GM12878 (cell line): ENCODE data around the gene APPL2. TPM values are rescaled to one million over a fixed set of nuclear protein-coding genes. Genes with fewer than 3 reads are reported as not detected.
A peak's percentile ranks its signal among the peaks of the same experiment; 100 is the strongest.

Experiments used
- ATAC-seq: fragments of 200-7000 bp; cut with Tn5 transposase; 3 replicates; pipeline ENCODE4 v1.9.1; 2020; ENCODE audit warnings: mild to moderate bottlenecking, moderate library complexity
- BruUV-seq: library from RNA; stranded (reverse); fragments of 400-500 nt; replicated peaks from 2 replicates; lab custom pipeline; 2021; lab: Mats Ljungman, UMichigan
- CTCF ChIA-PET: fragments of 300-600 bp; sonication (Branson Sonifier 250); formaldehyde crosslinking; extraction: SDS; loops from one replicate; lab custom pipeline; 2021; ENCODE audit warnings: inconsistent platforms; lab: Yijun Ruan, JAX
- POLR2A ChIA-PET: fragments of 350-600 bp; formaldehyde crosslinking; extraction: SDS; loops from one replicate; lab custom pipeline; 2021; ENCODE audit warnings: inconsistent platforms; lab: Charles Lee
- RAD21 ChIA-PET: fragments of 300-600 bp; sonication (Branson Sonifier 250); formaldehyde crosslinking; loops from one replicate; lab custom pipeline; 2023; ENCODE audit warnings: antibody characterized with exemption; ENCODE audit not compliant: unreplicated experiment; lab: Charles Lee
- SMC1A ChIA-PET: fragments of 300-600 bp; sonication (Branson Sonifier 250); formaldehyde crosslinking; loops from one replicate; lab custom pipeline; 2023; ENCODE audit not compliant: unreplicated experiment, uncharacterized antibody; lab: Charles Lee
- DNase-seq: peaks from one replicate; pipeline ENCODE4 v3.0.0-alpha.2; 2011; ENCODE audit warnings: low read depth, low spot score
- FAIRE-seq: peaks from 3 replicates; lab custom pipeline; 2011; peaks lifted over from hg19 to GRCh38; lab: Jason Lieb, UNC
- H2AFZ ChIP-seq: 2 replicates; pipeline ENCODE4 v1.6.0; 2011; ENCODE audit warnings: low read depth, low read length, control low read depth; ENCODE audit not compliant: control insufficient read depth
- H3K27ac ChIP-seq: 2 replicates; pipeline ENCODE4 v1.5.1; 2011; ENCODE audit warnings: control low read depth; ENCODE audit not compliant: control insufficient read depth, insufficient read depth
- H3K27me3 ChIP-seq, 2 experiments: replicated peaks in 1 of 2; 2 replicates each; pipeline versions ENCODE4 v1.6.0 to v1.6.1; 2011; ENCODE audit warnings: low read length in 1 of 2; ENCODE audit not compliant: control insufficient read depth in 2 of 2, insufficient read depth in 2 of 2
- H3K36me3 ChIP-seq, 2 experiments: 2 replicates each; pipeline ENCODE4 v1.5.1; 2011; ENCODE audit warnings: low read length in 1 of 2; ENCODE audit not compliant: control insufficient read depth in 2 of 2, insufficient read depth in 2 of 2
- H3K4me1 ChIP-seq: 2 replicates; pipeline ENCODE4 v1.6.1; 2011; ENCODE audit warnings: mild to moderate bottlenecking, low read length, moderate library complexity, mixed read lengths; ENCODE audit not compliant: control insufficient read depth, insufficient read depth
- H3K4me2 ChIP-seq: 2 replicates; pipeline ENCODE4 v1.6.0; 2011; ENCODE audit warnings: control low read depth; ENCODE audit not compliant: control insufficient read depth, insufficient read depth
- H3K4me3 ChIP-seq: fragments of 200-600 bp; sonication (generic); 2 replicates; pipeline ENCODE4 v1.5.1; 2016
- H3K79me2 ChIP-seq: 2 replicates; pipeline ENCODE4 v1.6.0; 2011; ENCODE audit warnings: low read length; ENCODE audit not compliant: control insufficient read depth, insufficient read depth
- H3K9ac ChIP-seq: 2 replicates; pipeline ENCODE4 v1.8.0; 2011; ENCODE audit warnings: low read length, control low read depth, mixed read lengths; ENCODE audit not compliant: control insufficient read depth, insufficient read depth
- H3K9me3 ChIP-seq: replicated peaks from 3 replicates; pipeline ENCODE4 v1.5.1; 2011; ENCODE audit warnings: mild to moderate bottlenecking, low read length; ENCODE audit not compliant: control insufficient read depth, insufficient read depth
- H4K20me1 ChIP-seq: 2 replicates; pipeline ENCODE4 v1.6.0; 2011; ENCODE audit not compliant: control insufficient read depth, insufficient read depth
- ATF2 ChIP-seq: IDR thresholded peaks from 2 replicates; pipeline ENCODE4 v1.6.1; 2012; ENCODE audit warnings: low read length, inconsistent platforms
- CBX5 ChIP-seq: sonication (generic); IDR thresholded peaks from 2 replicates; pipeline ENCODE4 v1.6.1; 2016; ENCODE audit warnings: low read depth, moderate library complexity, mild to moderate bottlenecking, inconsistent platforms
- CEBPZ ChIP-seq: fragments of 150-350 bp; IDR thresholded peaks from 2 replicates; pipeline ENCODE4 v1.6.1; 2016; ENCODE audit warnings: low read depth, low read length
- DPF2 ChIP-seq: fragments of 450-650 bp; IDR thresholded peaks from 2 replicates; pipeline ENCODE4 v1.6.1; 2017; ENCODE audit warnings: mild to moderate bottlenecking
- EZH2 ChIP-seq: IDR thresholded peaks from 2 replicates; pipeline ENCODE4 v1.6.1; 2012; ENCODE audit warnings: low read depth, mild to moderate bottlenecking, control low read depth, inconsistent platforms, low read length, borderline replicate concordance; ENCODE audit not compliant: control insufficient read depth
- IRF5 ChIP-seq: fragments of 450-650 bp; IDR thresholded peaks from 2 replicates; pipeline ENCODE4 v1.6.1; 2017; ENCODE audit warnings: borderline replicate concordance
- LARP7 ChIP-seq: fragments of 450-650 bp; IDR thresholded peaks from 2 replicates; pipeline ENCODE4 v1.6.1; 2017; ENCODE audit warnings: mild to moderate bottlenecking
- NFIC ChIP-seq: IDR thresholded peaks from 2 replicates; pipeline ENCODE4 v1.6.1; 2012; ENCODE audit warnings: low read depth, mild to moderate bottlenecking, inconsistent platforms, low read length, moderate library complexity
- NFXL1 ChIP-seq: fragments of 450-650 bp; IDR thresholded peaks from 2 replicates; pipeline ENCODE4 v1.6.1; 2017; ENCODE audit warnings: antibody characterized with exemption, mild to moderate bottlenecking, borderline replicate concordance
- NKRF ChIP-seq: fragments of 450-650 bp; conservative IDR thresholded peaks from 2 replicates; pipeline ENCODE4 v1.6.1; 2017; ENCODE audit warnings: mild to moderate bottlenecking, moderate library complexity
- RCOR1 ChIP-seq: conservative IDR thresholded peaks from 2 replicates; pipeline ENCODE4 v1.6.1; 2012; ENCODE audit warnings: low read depth, low read length, improper control_type of control experiment
- RELA ChIP-seq: fragments of 450-650 bp; IDR thresholded peaks from 2 replicates; pipeline ENCODE4 v1.8.0; 2014; ENCODE audit warnings: borderline replicate concordance; ENCODE audit not compliant: partially characterized antibody
- SMARCA5 ChIP-seq: fragments of 450-650 bp; IDR thresholded peaks from 2 replicates; pipeline ENCODE4 v1.6.1; 2017; ENCODE audit warnings: mild to moderate bottlenecking
- SP1 ChIP-seq: IDR thresholded peaks from one replicate; pipeline ENCODE4 v1.6.1; 2011; ENCODE audit warnings: low read depth, low read length
- STAT1 ChIP-seq: fragments of 450-650 bp; conservative IDR thresholded peaks from 2 replicates; pipeline ENCODE4 v1.6.1; 2014; ENCODE audit warnings: antibody characterized with exemption, mild to moderate bottlenecking
- TARDBP ChIP-seq: IDR thresholded peaks from 2 replicates; pipeline ENCODE4 v1.6.1; 2016; ENCODE audit warnings: borderline replicate concordance
- TCF12 ChIP-seq: IDR thresholded peaks from 2 replicates; pipeline ENCODE4 v1.6.1; 2011; ENCODE audit warnings: low read depth, mild to moderate bottlenecking, low read length
- ZBED1 ChIP-seq: IDR thresholded peaks from 2 replicates; pipeline ENCODE4 v1.6.1; 2016; ENCODE audit warnings: borderline replicate concordance
- WGBS: methylation state at CpG from one replicate; pipeline ENCODE4 v1.1.6; 2016; ENCODE audit warnings: low lambda C conversion rate; ENCODE audit not compliant: insufficient replicate concordance, insufficient coverage; ENCODE audit errors: missing lambda C conversion rate; 5-methylcytosine and 5-hydroxymethylcytosine counted together
- in situ Hi-C: fragments of 300-500 bp; cut with MboI; formaldehyde crosslinking; loops from 9 replicates; pipeline ENCODE4 v1.14.3; 2018; ENCODE audit warnings: mixed read lengths
- intact Hi-C: fragments of 100-400 bp; cut with micrococcal nuclease; formaldehyde crosslinking; loops from one replicate; pipeline ENCODE4 v1.14.2; 2022; ENCODE audit not compliant: unreplicated experiment
- polyA plus RNA-seq, 11 experiments: library from polyadenylated mRNA; depleted of rRNA in 4 of 11; unstranded in 6 of 11; stranded (reverse) in 5 of 11; fragments of >200 nt; fragmentation: Nextera tagmentation in 4 of 11; fragmentation: Illumina TruSeq in 1 of 11; extraction: Ambion mirVana in 4 of 11; extraction: Trizol in 1 of 11; gene quantifications; 1 replicate in 1 of 11; 2 replicates in 10 of 11; pipeline versions ENCODE4 v1.2.1 to v1.2.3, GENCODE V29; 2011 to 2016; ENCODE audit warnings: inconsistent platforms in 2 of 11, missing spikeins in 2 of 11, low read depth in 1 of 11
- total RNA-seq, 4 experiments: library from RNA; depleted of rRNA in 3 of 4; stranded (reverse); fragments of >200 nt in 3 of 4; fragmentation: Illumina TruSeq in 1 of 4; extraction: Trizol in 1 of 4; gene quantifications; 2 replicates each; pipeline versions ENCODE4 v1.2.1 to v1.2.3, GENCODE V29; 2013 to 2021

APPL2 gene
- total and polyA plus RNA-seq, 10 of the 15 experiments (the other 5 are each of a cell fraction or from before 2014, with no cell fraction given) = 1.9 to 14.2 (median 7.5) TPM

GRCh38 chr12:105225505-105226015 is 10.4 kb downstream of the APPL2 start:
- BruUV-seq = no TSS peak
- ChIA-PET CTCF (no interaction called here), SMC1A (no interaction called here), POLR2A (no interaction called here), RAD21 (no interaction called here)
- DNase-seq = no peak
- Histone ChIP-seq H3K36me3 (no peaks in the 10 kb centered on the region; a peak in 1 of 4 replicates), H3K9ac (no peak overlapping the region), H4K20me1 (no peaks in the 10 kb centered on the region), H3K27ac (no peak overlapping the region), H3K4me3 (no peak overlapping the region), H3K9me3 (no peaks in the 10 kb centered on the region), H3K4me1 (peaks cover 5% of the 10 kb centered on the region; the same call in 1 of the 2 replicates), H3K79me2 (no peaks in the 10 kb centered on the region), H3K4me2 (0 out of 2 replicates have a peak overlapping the region, but pooled peaks have one; percentile 31), H3K27me3 (no peaks in the 10 kb centered on the region), H2AFZ (no peak overlapping the region)
- no peak for ATAC-seq
- WGBS = 78% methylated on average over 5 of the region's 5 CpGs
- FAIRE-seq = no peak
- in situ Hi-C loops (no loop called here), intact Hi-C loops (no loop called here)
- no peak for TF ChIP-seq SMARCA5
- TF ChIP-seq ZBED1 = no peak
- no peak for TF ChIP-seq IRF5
- TF ChIP-seq DPF2 = no peak
- no peak for TF ChIP-seq CBX5
- TF ChIP-seq EZH2 = no peak
- TF ChIP-seq RCOR1 = no peak
- TF ChIP-seq NFIC = no peak
- TF ChIP-seq STAT1 = no peak
- TF ChIP-seq RELA = no peak
- no peak for TF ChIP-seq ATF2
- no peak for TF ChIP-seq NKRF
- no peak for TF ChIP-seq NFXL1
- TF ChIP-seq LARP7 = no peak
- TF ChIP-seq TARDBP = no peak
- TF ChIP-seq TCF12 = no peak
- no peak for TF ChIP-seq SP1
- no peak for TF ChIP-seq CEBPZ
